GM06990 (cell line): ENCODE results near the gene ADAMTS4.

Source experiments
- DNase-seq: peaks from one replicate; pipeline ENCODE4 v3.0.0-alpha.2; 2011; ENCODE audit not compliant: insufficient read length; ENCODE audit errors: extremely low read depth
- H3K27me3 ChIP-seq: replicated peaks from 2 replicates; pipeline ENCODE4 v1.6.0; 2011; ENCODE audit warnings: low read length; ENCODE audit not compliant: control insufficient read depth, insufficient read depth
- H3K36me3 ChIP-seq: 2 replicates; pipeline ENCODE4 v1.5.1; 2011; ENCODE audit warnings: low read length; ENCODE audit not compliant: control insufficient read depth, insufficient read depth
- H3K4me3 ChIP-seq: replicated peaks from 2 replicates; pipeline ENCODE4 v1.5.1; 2011; ENCODE audit warnings: low read depth, mild to moderate bottlenecking, control low read depth, low read length
- CTCF ChIP-seq: IDR thresholded peaks from 2 replicates; pipeline ENCODE4 v1.5.1; 2011; ENCODE audit warnings: low read length, control low read depth, mild to moderate bottlenecking, inconsistent platforms; ENCODE audit not compliant: insufficient read depth, poor library complexity, severe bottlenecking

ADAMTS4 gene

GRCh38 chr1:161168906-161169305 is 29.9 kb downstream of the ADAMTS4 start:
- no peak for DNase-seq
- no peak for TF ChIP-seq CTCF
- peaks cover 26% of the 10 kb centered on the region for H3K36me3 ChIP-seq
- no peaks in the 10 kb centered on the region for H3K27me3 ChIP-seq
- H3K4me3 ChIP-seq: no peak overlapping the region

DNA sequence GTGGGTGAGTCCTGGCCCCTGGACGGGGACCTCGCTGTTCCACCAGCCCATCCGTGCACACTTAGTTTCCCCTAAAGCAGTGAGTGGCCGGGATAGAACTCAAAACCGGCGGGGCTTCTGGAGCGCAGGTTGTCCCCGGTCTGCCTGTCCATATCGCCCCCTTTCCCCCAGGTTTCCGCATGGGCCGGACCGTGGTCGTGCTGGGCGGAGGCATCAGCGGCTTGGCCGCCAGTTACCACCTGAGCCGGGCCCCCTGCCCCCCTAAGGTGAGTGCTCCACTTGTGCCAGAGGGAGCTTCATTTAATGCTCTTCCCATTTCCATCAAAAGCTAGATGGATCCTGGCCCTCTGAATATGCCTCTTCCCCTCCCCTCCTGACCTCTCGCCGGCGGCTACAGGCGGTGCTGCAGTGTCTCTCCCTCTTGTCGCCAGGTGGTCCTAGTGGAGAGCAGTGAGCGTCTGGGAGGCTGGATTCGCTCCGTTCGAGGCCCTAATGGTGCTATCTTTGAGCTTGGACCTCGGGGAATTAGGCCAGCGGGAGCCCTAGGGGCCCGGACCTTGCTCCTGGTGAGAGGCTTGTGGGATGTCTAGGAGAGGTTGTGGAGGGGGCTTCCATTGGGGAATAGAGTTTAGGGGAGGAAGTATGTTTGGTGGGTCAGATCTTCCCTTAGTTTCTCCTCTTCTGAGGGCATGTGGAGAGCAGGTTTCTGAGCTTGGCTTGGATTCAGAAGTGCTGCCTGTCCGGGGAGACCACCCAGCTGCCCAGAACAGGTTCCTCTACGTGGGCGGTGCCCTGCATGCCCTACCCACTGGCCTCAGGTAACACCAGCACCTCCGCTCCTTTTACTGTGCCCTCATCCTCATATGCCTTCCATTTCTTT is 31.9 kb downstream of the ADAMTS4 start:
- peaks cover 13% of the 10 kb centered on the region for H3K36me3 ChIP-seq
- peak overlapping the region; percentile 72 for H3K4me3 ChIP-seq
- H3K27me3 ChIP-seq: no peaks in the 10 kb centered on the region
- no peak for TF ChIP-seq CTCF
- DNase-seq: no peak

DNA sequence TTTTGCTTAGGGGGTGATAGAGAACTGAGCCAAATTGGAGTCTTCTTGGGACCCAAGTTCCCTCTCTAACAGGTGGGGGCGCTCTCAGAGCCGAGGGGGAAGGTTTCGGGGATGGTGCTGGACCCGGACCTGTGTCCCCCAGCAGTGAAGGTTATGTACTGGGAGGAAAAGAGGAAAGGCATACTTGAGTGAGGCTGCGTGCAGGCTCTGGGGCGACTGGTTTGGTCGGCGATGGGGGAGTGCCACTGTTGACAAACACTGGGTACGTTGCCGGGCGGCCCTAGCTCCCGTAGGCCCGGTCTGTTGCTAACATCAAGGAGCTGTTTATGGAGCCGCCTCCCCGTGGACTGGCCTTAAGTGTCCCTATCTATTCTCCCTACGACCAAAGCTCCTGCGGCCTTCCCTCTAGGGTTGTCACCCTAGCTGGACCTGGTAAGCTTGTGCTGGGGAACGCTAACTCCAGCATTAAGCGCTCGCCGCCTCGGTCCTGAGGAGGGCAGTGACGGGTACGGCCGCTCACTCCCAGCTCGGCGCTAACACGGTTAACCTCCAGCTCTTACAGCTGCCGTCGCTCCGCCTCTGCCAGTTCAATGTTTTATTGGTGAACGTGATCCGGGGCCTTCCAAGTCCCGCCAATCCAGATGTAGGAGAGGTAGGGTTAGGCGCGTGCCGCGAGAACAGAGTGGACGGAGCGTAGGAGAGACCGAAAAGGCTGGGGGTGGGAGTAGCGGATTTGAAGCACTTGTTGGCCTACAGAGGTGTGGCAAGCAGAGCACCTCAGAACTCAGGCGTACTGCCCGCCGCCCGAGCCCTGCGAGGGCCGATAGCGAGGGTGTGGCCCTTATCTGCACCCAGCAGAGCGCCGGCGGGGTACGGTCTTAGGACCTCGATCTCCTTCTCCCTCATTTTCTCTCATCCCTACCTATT is 32.8 kb downstream of the ADAMTS4 start, which contains the start of gene PPOX:
PPOX (plus strand) TSS at position 685 of the 927 bp plus-strand sequence. CDS start 422 bp downstream, outside the sequence.
- peaks cover 7% of the 10 kb centered on the region for H3K36me3 ChIP-seq
- H3K4me3 ChIP-seq: peak within 1 kb of the TSS; percentile 72
- TF ChIP-seq CTCF: peak; percentile 75
- peak; percentile 91 for DNase-seq
- H3K27me3 ChIP-seq: no peaks in the 10 kb centered on the region

DNA sequence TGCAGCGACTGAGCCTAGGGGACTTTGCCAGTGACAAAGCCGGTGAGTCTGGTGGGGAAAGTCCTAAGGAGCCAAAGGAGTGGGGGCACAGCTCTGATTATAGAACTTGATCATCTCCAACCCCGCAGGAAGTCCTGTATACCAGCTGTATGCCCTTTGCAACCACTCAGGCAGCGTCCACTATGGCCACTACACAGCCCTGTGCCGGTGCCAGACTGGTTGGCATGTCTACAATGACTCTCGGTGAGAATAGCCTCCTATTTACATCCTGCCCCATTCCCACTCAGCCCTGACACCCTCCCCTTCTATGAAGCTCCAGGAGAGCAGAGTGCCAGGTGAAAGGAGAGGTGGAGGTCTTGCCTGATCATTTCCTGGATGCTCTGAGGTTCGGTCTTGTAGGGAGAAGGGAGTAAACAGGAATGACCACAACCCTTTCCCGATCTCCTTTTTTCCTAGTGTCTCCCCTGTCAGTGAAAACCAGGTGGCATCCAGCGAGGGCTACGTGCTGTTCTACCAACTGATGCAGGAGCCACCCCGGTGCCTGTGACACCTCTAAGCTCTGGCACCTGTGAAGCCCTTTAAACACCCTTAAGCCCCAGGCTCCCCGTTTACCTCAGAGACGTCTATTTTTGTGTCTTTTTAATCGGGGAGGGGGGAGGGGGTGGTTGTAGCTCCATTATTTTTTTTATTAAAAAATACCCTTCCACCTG is 33.8 kb downstream of the ADAMTS4 start:
- no peak for DNase-seq
- peak overlapping the region; percentile 60 for H3K4me3 ChIP-seq
- no peak for TF ChIP-seq CTCF
- H3K36me3 ChIP-seq: peaks cover 3% of the 10 kb centered on the region
- H3K27me3 ChIP-seq: no peaks in the 10 kb centered on the region

DNA sequence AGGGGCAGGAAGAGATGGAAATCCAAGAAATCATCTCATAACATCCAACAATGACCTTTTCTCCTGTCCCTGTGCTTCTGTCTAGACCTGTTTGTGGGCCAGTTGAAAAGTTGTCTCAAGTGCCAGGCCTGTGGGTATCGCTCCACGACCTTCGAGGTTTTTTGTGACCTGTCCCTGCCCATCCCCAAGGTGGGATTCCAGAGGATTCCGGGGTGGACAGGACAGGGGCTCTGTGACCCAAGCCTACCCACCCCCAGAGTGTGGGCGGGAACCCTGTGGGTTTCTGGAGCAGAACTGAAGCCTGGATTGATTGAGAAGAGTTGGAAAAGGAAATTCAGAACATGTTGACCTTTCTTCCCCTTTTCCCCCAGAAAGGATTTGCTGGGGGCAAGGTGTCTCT is 35.1 kb downstream of the ADAMTS4 start:
- peaks cover 3% of the 10 kb centered on the region for H3K36me3 ChIP-seq
- H3K27me3 ChIP-seq: no peaks in the 10 kb centered on the region
- TF ChIP-seq CTCF: no peak
- DNase-seq: no peak
- H3K4me3 ChIP-seq: no peak overlapping the region
